K562 (cell line): Measurements from ENCODE around the gene MPRIP. TPM values are rescaled to one million over a fixed set of nuclear protein-coding genes. Genes with fewer than 3 reads are reported as not detected.

Experiments
- ADNP ChIP-seq: fragments of 200-800 bp; sonication (Bioruptor generic); IDR thresholded peaks from 2 replicates; pipeline ENCODE4 v1.6.1; 2016; ENCODE audit warnings: missing genetic modification characterization, missing compliant biosample characterization
- CHAMP1 ChIP-seq: fragments of 450-650 bp; IDR thresholded peaks from 2 replicates; pipeline ENCODE4 v1.6.1; 2016; ENCODE audit warnings: mild to moderate bottlenecking
- ELK3 ChIP-seq: fragments of 450-650 bp; formaldehyde crosslinking; IDR thresholded peaks from 2 replicates; pipeline ENCODE4 v1.4.0; 2020; ENCODE audit warnings: mild to moderate bottlenecking
- ESRRA ChIP-seq: fragments of 450-650 bp; IDR thresholded peaks from 2 replicates; pipeline ENCODE4 v1.6.1; 2014; ENCODE audit warnings: low read depth, mild to moderate bottlenecking, moderate library complexity, borderline replicate concordance
- FOXM1 ChIP-seq, 2 experiments: fragments of 450-650 bp in 1 of 2; sonication (generic) in 1 of 2; formaldehyde crosslinking in 1 of 2; IDR thresholded peaks; 2 replicates each; pipeline versions ENCODE4 v1.6.1 to v1.9.0; 2017 to 2022; ENCODE audit warnings: low read depth in 2 of 2, mild to moderate bottlenecking in 2 of 2, missing genetic modification reagents in 1 of 2, moderate library complexity in 1 of 2
- MAX ChIP-seq: sonication (generic); formaldehyde crosslinking; IDR thresholded peaks from 2 replicates; pipeline ENCODE4 v1.9.0; 2022; ENCODE audit warnings: mild to moderate bottlenecking, missing genetic modification reagents
- MCM7 ChIP-seq, 2 experiments: fragments of 450-650 bp; IDR thresholded peaks; 2 replicates each; pipeline ENCODE4 v1.6.1; 2016 to 2018
- MEF2D ChIP-seq: conservative IDR thresholded peaks from 2 replicates; pipeline ENCODE4 v1.6.1; 2016; ENCODE audit warnings: low read depth, missing genetic modification characterization, missing compliant biosample characterization
- NR2C2 ChIP-seq, 2 experiments: fragments of 200-800 bp in 1 of 2; sonication (Bioruptor generic) in 1 of 2; sonication (generic) in 1 of 2; formaldehyde crosslinking in 1 of 2; IDR thresholded peaks; 2 replicates each; pipeline versions ENCODE4 v1.6.1 to v1.8.0; 2016 to 2022; ENCODE audit warnings: mild to moderate bottlenecking in 1 of 2, missing compliant biosample characterization in 1 of 2, missing genetic modification characterization in 1 of 2, missing genetic modification reagents in 1 of 2
- RBBP5 ChIP-seq: fragments of 200-600 bp; sonication (generic); IDR thresholded peaks from 2 replicates; pipeline ENCODE4 v1.6.1; 2012; ENCODE audit warnings: borderline replicate concordance, mild to moderate bottlenecking, low read length, control low read depth, inconsistent platforms; ENCODE audit not compliant: insufficient read depth, poor library complexity, severe bottlenecking
- SIN3A ChIP-seq, 2 experiments: fragments of 150-350 bp in 1 of 2; IDR thresholded peaks; 2 replicates each; pipeline ENCODE4 v1.6.1; 2011 to 2016; ENCODE audit warnings: borderline replicate concordance in 2 of 2, low read depth in 2 of 2, low read length in 2 of 2, mild to moderate bottlenecking in 2 of 2, moderate library complexity in 2 of 2; ENCODE audit not compliant: control insufficient read depth in 1 of 2
- VEZF1 ChIP-seq: fragments of 200-800 bp; sonication (Bioruptor generic); IDR thresholded peaks from 2 replicates; pipeline ENCODE4 v1.6.1; 2017; ENCODE audit warnings: missing genetic modification characterization, missing compliant biosample characterization
- ZFP1 ChIP-seq: fragments of 450-650 bp; formaldehyde crosslinking; IDR thresholded peaks from 2 replicates; pipeline ENCODE4 v1.4.0; 2020; ENCODE audit warnings: mild to moderate bottlenecking, mixed read lengths
- ZNF561 ChIP-seq: fragments of 450-650 bp; formaldehyde crosslinking; conservative IDR thresholded peaks from 2 replicates; pipeline ENCODE4 v1.4.0; 2020; ENCODE audit warnings: mild to moderate bottlenecking, moderate library complexity
- polyA plus RNA-seq, 8 experiments: library from polyadenylated mRNA; depleted of rRNA in 4 of 8; stranded (reverse) in 5 of 8; unstranded in 3 of 8; fragments of >200 nt; fragmentation: Nextera tagmentation in 2 of 8; fragmentation: Illumina TruSeq in 1 of 8; extraction: Ambion mirVana in 2 of 8; extraction: Trizol in 1 of 8; gene quantifications; 2 replicates each; pipeline versions ENCODE4 v1.2.1 to v1.2.3, GENCODE V29; 2011 to 2014; ENCODE audit warnings: inconsistent platforms in 1 of 8, missing spikeins in 1 of 8
- total RNA-seq, 7 experiments: library from RNA; depleted of rRNA in 6 of 7; stranded (reverse); fragments of >200 nt in 6 of 7; fragmentation: Illumina TruSeq in 2 of 7; extraction: Trizol in 2 of 7; gene quantifications; 2 replicates each; pipeline versions ENCODE4 v1.2.1 to v1.2.3, GENCODE V29; 2011 to 2021; ENCODE audit warnings: low replicate concordance in 1 of 7
- TF ChIP-seq, protein P1 (sequence below), 2 experiments: IDR thresholded peaks in 1 of 2; conservative IDR thresholded peaks in 1 of 2; 2 replicates each; pipeline ENCODE4 v1.6.1; 2016; ENCODE audit warnings: low read depth in 2 of 2, mild to moderate bottlenecking in 1 of 2, missing compliant biosample characterization in 1 of 2, missing genetic modification characterization in 1 of 2, moderate library complexity in 1 of 2

MPRIP gene
- total and polyA plus RNA-seq, 9 of the 15 experiments (the other 6 are each of a cell fraction or from before 2014, with no cell fraction given) = 10.0 to 72.6 (median 30.1) TPM

DNA sequence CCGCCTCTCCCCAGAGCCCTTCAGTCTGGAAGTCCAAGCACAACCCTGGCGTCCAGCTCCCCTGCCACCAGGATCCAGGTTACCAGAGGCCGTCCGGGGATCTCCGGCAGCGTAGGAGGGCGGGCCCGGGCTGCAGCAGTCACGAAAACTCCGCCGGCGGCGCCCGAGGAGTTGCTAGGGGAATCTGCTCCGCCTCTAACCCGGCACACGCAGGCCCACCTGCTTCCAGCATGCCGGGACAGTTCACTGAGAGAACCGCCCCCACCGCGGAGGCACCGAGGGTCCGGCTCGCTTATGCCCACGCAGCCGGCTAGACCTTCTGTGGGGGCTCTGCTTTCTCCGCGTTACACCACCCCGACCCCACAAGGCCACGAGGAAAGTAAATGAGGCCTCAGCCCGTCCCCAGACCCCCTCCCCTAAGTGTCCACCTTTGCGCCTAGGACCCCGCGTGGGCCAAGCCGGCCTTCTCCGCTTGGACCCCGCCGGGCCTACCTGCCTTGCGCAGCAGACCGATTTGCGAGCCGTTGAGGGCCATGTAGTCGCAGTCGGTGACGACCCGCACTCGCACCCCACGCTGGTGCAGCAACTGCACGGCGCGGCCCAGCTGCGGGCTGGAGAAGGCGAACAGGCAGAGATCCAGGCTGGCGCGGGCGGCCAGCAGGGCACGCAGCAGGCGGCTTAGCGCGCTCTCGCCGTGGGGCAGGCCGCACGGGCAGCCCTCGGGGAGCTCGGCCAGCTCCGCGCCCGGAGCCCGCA is 163.3 kb downstream of the MPRIP start (continued):
- TF ChIP-seq MAX (CRISPR knock-in tag) (no peak), SIN3A (IDR thresholded peaks at IDR 0.05; ENCODE audit: borderline replicate concordance in 2 of 2, control insufficient read depth in 1 of 2, low read depth in 2 of 2, low read length in 2 of 2) (peak in 1 of 2 experiments; percentile 56; a peak in 1 of 4 replicates), RBBP5 (peak; percentile 69), ADNP (tag) (no peak), VEZF1 (CRISPR knock-in tag) (no peak), ESRRA (no peak), FOXM1 (IDR thresholded peaks at IDR 0.05; ENCODE audit: low read depth) (no peak), FOXM1 (CRISPR knock-in tag; IDR thresholded peaks at IDR 0.05; ENCODE audit: low read depth) (no peak), ZFP1 (CRISPR knock-in tag) (no peak), MCM7 (IDR thresholded peaks at IDR 0.05) (no peak), NR2C2 (CRISPR knock-in tag; IDR thresholded peaks at IDR 0.05) (no peak), NR2C2 (tag; IDR thresholded peaks at IDR 0.05) (no peak), CHAMP1 (no peak), MEF2D (no peak), ELK3 (CRISPR knock-in tag) (no peak), ZNF561 (CRISPR knock-in tag) (no peak)
- TF ChIP-seq, protein P1, sequence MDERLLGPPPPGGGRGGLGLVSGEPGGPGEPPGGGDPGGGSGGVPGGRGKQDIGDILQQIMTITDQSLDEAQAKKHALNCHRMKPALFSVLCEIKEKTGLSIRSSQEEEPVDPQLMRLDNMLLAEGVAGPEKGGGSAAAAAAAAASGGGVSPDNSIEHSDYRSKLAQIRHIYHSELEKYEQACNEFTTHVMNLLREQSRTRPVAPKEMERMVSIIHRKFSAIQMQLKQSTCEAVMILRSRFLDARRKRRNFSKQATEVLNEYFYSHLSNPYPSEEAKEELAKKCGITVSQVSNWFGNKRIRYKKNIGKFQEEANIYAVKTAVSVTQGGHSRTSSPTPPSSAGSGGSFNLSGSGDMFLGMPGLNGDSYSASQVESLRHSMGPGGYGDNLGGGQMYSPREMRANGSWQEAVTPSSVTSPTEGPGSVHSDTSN (CRISPR knock-in tag; IDR thresholded peaks at IDR 0.05; ENCODE audit: low read depth) = no peak
- TF ChIP-seq, protein P1 (tag; conservative IDR thresholded peaks at IDR 0.05; ENCODE audit: low read depth) = no peak
